Psoas muscle (tissue), 8 donors: Measurements from ENCODE around the gene LHFPL6. TPM values are rescaled to one million over a fixed set of nuclear protein-coding genes. Genes with fewer than 3 reads are reported as not detected.

Experiments used
- ATAC-seq, 4 donors: fragments of 200-7000 bp; cut with Tn5 transposase; one replicate each; pipeline ENCODE4 v1.9.1; 2020; ENCODE audit warnings: moderate library complexity in 3 of 4, mild to moderate bottlenecking in 2 of 4
- DNase-seq, 2 donors: peaks; one replicate each; pipeline ENCODE4 v3.0.0-alpha.2; 2020
- H3K27ac ChIP-seq: fragments of 200-600 bp; one replicate; pipeline ENCODE4 v1.8.0; 2022
- H3K27me3 ChIP-seq, 3 donors: fragments of 200-600 bp in 1 of 3; one replicate each; pipeline versions ENCODE4 v1.6.1 to v1.8.0; 2013 to 2022; ENCODE audit warnings: low read length in 2 of 3, mild to moderate bottlenecking in 2 of 3, moderate library complexity in 1 of 3; ENCODE audit not compliant: insufficient read depth in 3 of 3
- H3K36me3 ChIP-seq, 2 donors: fragments of 200-600 bp in 1 of 2; one replicate each; pipeline versions ENCODE4 v1.6.1 to v1.8.0; 2013 to 2022; ENCODE audit warnings: low read depth in 1 of 2, mild to moderate bottlenecking in 1 of 2, moderate library complexity in 1 of 2; ENCODE audit not compliant: insufficient read depth in 1 of 2
- H3K4me1 ChIP-seq: fragments of 200-600 bp; one replicate; pipeline ENCODE4 v1.8.0; 2022
- H3K4me3 ChIP-seq: fragments of 200-600 bp; one replicate; pipeline ENCODE4 v1.8.0; 2022; ENCODE audit warnings: mild to moderate bottlenecking
- H3K9me3 ChIP-seq: fragments of 200-600 bp; one replicate; pipeline ENCODE4 v1.8.0; 2022
- WGBS, 3 donors: extraction: QIAGEN DNeasy Blood & Tissue Kit; methylation state at CpG; one replicate each; pipeline versions ENCODE4 v1.1.6 to v1.1.7; 2013; 5-methylcytosine and 5-hydroxymethylcytosine counted together
- intact Hi-C, 2 donors: fragments of 100-400 bp; cut with DNase I; formaldehyde crosslinking; loops; one replicate each; pipeline versions ENCODE4 v1.11.0 to v1.14.2; 2022
- polyA plus RNA-seq, 3 donors: library from polyadenylated mRNA; stranded (reverse); fragments of 200-250 nt; gene quantifications; one replicate each; pipeline ENCODE4 v1.2.3, GENCODE V29; 2013
- total RNA-seq, 4 donors: library from RNA; stranded (reverse); fragmentation: NEBNext Ultra II Directional in 2 of 4; extraction: Animal tissue kit (Norgen Biotek cat#: 25700) in 2 of 4; gene quantifications; one replicate each; pipeline versions ENCODE4 v1.2.1 to v1.2.4, GENCODE V29; 2021 to 2023
- TF ChIP-seq, protein P1 (sequence below): fragments of 200-600 bp; IDR thresholded peaks from one replicate; pipeline ENCODE4 v1.8.0; 2022; ENCODE audit warnings: antibody characterized with exemption
- donor health status: healthy with polysubstance abuse.
- donor health status: DM: no; HTN: no; CAD: no; lungs with moderate emphysema.
- donor health status: Bipolar disorder and iron deficiency.
- donor health status: healthy.
- donor health status: DM: yes; HTN: yes; CAD: no.
- donor health status: DM: no; HTN: no; CAD: no.
- donor health status: DM: no; HTN: no; CAD: no.
- donor health status: DM: yes; HTN: yes; CAD: no.

The LHFPL6 gene
- total and polyA plus RNA-seq, 7 donors: 15.0 to 35.8 (median 17.3) TPM

DNA sequence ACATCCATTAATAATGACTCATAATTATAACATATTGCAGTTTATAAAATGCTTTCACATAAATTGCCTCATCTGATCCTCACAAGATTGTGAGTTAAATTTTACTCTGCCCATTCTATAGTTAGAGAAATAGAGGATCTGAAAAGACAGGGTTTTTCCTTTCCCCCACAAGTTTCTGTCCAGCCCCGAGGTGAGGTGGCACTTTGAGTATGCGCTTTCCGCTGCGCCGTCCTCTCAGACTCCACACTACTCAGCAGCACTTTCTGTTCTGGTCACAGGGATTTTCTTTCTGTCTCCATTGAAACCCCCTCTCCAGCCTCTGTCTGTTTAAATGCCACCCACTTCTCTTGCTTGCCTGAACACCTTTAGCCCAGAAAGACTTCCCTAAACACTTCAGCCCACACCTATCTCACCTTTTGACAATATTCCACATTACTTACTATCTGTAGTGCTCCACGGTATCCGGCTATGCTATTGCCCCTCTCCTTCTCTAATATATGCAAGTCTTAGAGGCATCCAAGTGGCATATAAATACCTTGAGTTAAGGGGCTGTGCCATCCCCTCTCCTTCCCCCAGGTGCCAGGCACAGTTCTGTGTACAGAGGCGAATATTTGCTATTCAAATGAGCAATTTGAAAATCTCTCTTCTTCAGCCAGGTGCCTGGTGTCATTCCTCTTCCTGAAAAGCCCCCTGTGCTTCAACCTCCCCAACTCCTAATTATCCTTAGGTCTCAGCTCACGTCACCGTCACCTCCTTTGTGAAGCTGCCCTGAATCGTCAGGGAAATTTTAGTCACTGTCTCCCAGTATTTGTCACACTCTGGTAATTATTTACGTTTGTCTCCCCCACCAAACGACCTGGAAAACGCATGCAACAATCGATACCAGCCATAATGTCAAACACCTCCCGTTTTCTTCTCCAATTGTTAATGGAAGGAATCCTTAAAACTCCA lies 296.1 kb downstream of the LHFPL6 start:
- TF ChIP-seq, protein P1, sequence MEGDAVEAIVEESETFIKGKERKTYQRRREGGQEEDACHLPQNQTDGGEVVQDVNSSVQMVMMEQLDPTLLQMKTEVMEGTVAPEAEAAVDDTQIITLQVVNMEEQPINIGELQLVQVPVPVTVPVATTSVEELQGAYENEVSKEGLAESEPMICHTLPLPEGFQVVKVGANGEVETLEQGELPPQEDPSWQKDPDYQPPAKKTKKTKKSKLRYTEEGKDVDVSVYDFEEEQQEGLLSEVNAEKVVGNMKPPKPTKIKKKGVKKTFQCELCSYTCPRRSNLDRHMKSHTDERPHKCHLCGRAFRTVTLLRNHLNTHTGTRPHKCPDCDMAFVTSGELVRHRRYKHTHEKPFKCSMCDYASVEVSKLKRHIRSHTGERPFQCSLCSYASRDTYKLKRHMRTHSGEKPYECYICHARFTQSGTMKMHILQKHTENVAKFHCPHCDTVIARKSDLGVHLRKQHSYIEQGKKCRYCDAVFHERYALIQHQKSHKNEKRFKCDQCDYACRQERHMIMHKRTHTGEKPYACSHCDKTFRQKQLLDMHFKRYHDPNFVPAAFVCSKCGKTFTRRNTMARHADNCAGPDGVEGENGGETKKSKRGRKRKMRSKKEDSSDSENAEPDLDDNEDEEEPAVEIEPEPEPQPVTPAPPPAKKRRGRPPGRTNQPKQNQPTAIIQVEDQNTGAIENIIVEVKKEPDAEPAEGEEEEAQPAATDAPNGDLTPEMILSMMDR: no peak
- H3K27ac ChIP-seq: no peak overlapping the region
- WGBS, 3 donors: 74 to 77% (median 75%) methylated on average over 16 of the region's 16 CpGs
- DNase-seq (no peak), ATAC-seq (no peak)
- H3K27me3 ChIP-seq: no peaks in the 10 kb centered on the region
- intact Hi-C loops: no loop called here
- no peak overlapping the region for H3K4me3 ChIP-seq
- no peaks in the 10 kb centered on the region for H3K9me3 ChIP-seq
- no peaks in the 10 kb centered on the region for H3K36me3 ChIP-seq
- no peaks in the 10 kb centered on the region for H3K4me1 ChIP-seq

DNA sequence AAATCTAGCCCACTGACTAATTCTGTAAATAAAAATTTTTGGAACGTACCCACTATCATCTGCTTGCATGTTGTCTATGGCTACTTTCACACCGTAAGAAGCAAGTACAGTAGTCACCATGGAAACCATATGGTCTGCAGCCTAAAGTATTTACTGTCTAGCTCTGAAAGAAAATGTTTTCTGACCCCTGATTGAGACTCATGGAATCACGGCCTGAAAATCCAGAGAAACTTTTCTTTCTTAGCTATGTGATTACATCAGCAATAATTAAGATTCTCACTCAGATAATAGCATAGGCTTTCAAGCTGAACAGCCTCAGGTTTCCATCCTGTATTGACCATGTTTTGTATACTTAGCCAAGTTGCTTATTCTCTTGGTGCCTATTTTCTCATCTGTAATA lies 300.2 kb downstream of the LHFPL6 start:
- intact Hi-C loops: no loop called here
- Histone ChIP-seq H3K4me1 (no peaks in the 10 kb centered on the region), H3K36me3 (no peaks in the 10 kb centered on the region), H3K4me3 (no peak overlapping the region), H3K27me3 (no peaks in the 10 kb centered on the region), H3K27ac (no peak overlapping the region), H3K9me3 (no peaks in the 10 kb centered on the region)
- DNase-seq (no peak), ATAC-seq (no peak)
- TF ChIP-seq, protein P1: no peak
- 70 to 83% (median 81%) methylated on average over 3 of the region's 3 CpGs for WGBS, 3 donors

DNA sequence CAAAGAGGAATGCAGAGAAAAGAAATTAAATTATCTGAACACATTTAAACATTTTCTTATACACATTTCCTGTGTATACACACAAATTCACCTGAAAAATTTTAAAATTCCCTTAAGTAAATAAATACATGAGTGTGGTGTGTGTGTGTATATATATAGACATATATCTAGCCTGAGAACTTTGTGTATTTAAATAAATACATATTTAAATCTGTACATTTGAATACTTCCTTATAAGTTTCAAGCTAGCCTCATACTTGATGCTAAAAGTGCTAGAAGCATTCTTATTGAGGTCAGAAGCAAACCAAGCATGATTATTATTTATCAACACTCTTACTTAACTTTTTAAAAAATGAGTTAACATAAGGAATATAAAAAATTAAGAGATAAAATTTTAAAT lies 304.0 kb downstream of the LHFPL6 start:
- Histone ChIP-seq H3K4me3 (no peak overlapping the region), H3K27ac (no peak overlapping the region), H3K36me3 (no peaks in the 10 kb centered on the region), H3K9me3 (no peaks in the 10 kb centered on the region), H3K4me1 (no peaks in the 10 kb centered on the region), H3K27me3 (no peaks in the 10 kb centered on the region)
- DNase-seq (no peak), ATAC-seq (no peak)
- intact Hi-C loops: no loop called here
- TF ChIP-seq, protein P1: no peak

DNA sequence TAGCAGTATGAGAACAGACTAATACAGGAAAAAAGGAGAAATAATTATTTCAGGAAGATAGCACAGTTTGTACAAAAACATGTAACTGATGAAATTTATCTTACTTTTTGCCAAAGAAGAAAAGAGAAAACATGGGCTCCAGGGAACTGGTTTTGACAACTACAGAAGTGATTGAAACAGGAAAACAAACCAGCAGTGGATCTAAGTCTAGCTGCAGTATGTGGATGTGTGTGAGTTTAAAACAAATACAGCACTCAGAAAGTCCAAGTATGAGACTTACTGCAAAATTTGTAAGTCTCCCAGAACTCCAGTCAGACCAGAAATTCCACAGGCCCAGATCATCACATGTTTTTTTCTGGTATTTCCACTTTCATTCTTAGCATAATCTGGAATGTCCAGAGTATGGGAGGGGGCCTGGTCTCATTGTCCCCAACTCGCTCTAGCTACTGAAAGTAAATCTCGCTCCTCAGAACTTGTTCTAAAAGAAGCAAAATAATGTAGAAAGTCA lies 305.3 kb downstream of the LHFPL6 start:
- 75 to 98% (median 80%) methylated on average over 2 of the region's 2 CpGs for WGBS, 3 donors
- intact Hi-C loops: no loop called here

More for the DNA sequence above, 305.3 kb downstream of the LHFPL6 start:
- no peak overlapping the region for H3K27ac ChIP-seq
- ATAC-seq (no peak), DNase-seq (no peak)
- H3K27me3 ChIP-seq: no peaks in the 10 kb centered on the region
- H3K4me1 ChIP-seq: no peaks in the 10 kb centered on the region
- no peak overlapping the region for H3K4me3 ChIP-seq
- H3K36me3 ChIP-seq: no peaks in the 10 kb centered on the region
- no peaks in the 10 kb centered on the region for H3K9me3 ChIP-seq
- TF ChIP-seq, protein P1: no peak
